Right lobe of liver (tissue), 6 donors: ENCODE data around the gene TBXAS1. TPM values are rescaled to one million over a fixed set of nuclear protein-coding genes. Genes with fewer than 3 reads are reported as not detected.
A peak's percentile ranks its signal among the peaks of the same experiment; 100 is the strongest.

Source experiments
- ATAC-seq, 4 donors: fragments of 200-7000 bp; cut with Tn5 transposase; one replicate each; pipeline ENCODE4 v1.9.1; 2020; ENCODE audit warnings: mild to moderate bottlenecking in 4 of 4, moderate library complexity in 4 of 4
- DNase-seq, 3 donors: peaks; one replicate each; pipeline ENCODE4 v3.0.0-alpha.2; 2020
- H3K27ac ChIP-seq, 3 donors: fragments of 200-600 bp; one replicate each; pipeline ENCODE4 v1.8.0; 2022
- H3K27me3 ChIP-seq, 2 donors: fragments of 200-600 bp; one replicate each; pipeline ENCODE4 v1.8.0; 2022
- H3K36me3 ChIP-seq, 4 donors: fragments of 200-600 bp; sonication (generic) in 1 of 4; one replicate each; pipeline versions ENCODE4 v1.5.1 to v1.8.0; 2017 to 2022; ENCODE audit warnings: control low read depth in 1 of 4
- H3K4me1 ChIP-seq, 4 donors: fragments of 200-600 bp; sonication (generic) in 1 of 4; one replicate each; pipeline versions ENCODE4 v1.5.1 to v1.8.0; 2017 to 2022; ENCODE audit warnings: control low read depth in 1 of 4
- H3K4me3 ChIP-seq, 3 donors: fragments of 200-600 bp; one replicate each; pipeline ENCODE4 v1.8.0; 2022
- H3K9me3 ChIP-seq, 4 donors: fragments of 200-600 bp; sonication (generic) in 1 of 4; one replicate each; pipeline versions ENCODE4 v1.5.1 to v1.8.0; 2017 to 2022; ENCODE audit warnings: control low read depth in 1 of 4
- CTCF ChIP-seq, 4 donors: fragments of 200-600 bp in 3 of 4; fragments of 450-650 bp in 1 of 4; IDR thresholded peaks; one replicate each; pipeline versions ENCODE4 v1.5.1 to v1.8.0; 2016 to 2022; ENCODE audit warnings: antibody characterized with exemption in 4 of 4, mild to moderate bottlenecking in 2 of 4
- POLR2A ChIP-seq: fragments of 450-650 bp; IDR thresholded peaks from one replicate; pipeline ENCODE4 v1.6.1; 2017; ENCODE audit warnings: antibody characterized with exemption, mild to moderate bottlenecking
- WGBS: methylation state at CpG from one replicate; pipeline ENCODE4 v1.1.6; 2018; ENCODE audit warnings: low coverage, low lambda C conversion rate; ENCODE audit not compliant: insufficient coverage; ENCODE audit errors: missing lambda C conversion rate; 5-methylcytosine and 5-hydroxymethylcytosine counted together
- intact Hi-C, 2 donors: fragments of 100-400 bp; cut with DNase I; formaldehyde crosslinking; loops; one replicate each; pipeline versions ENCODE4 v1.11.2 to v1.14.1; 2022
- total RNA-seq, 6 experiments: library from RNA; depleted of rRNA in 2 of 6; stranded (reverse); fragments of >200 nt in 2 of 6; fragmentation: NEBNext Ultra II Directional in 3 of 6; extraction: Animal tissue kit (Norgen Biotek cat#: 25700) in 3 of 6; gene quantifications; one replicate each; pipeline versions ENCODE4 v1.1.0 to v1.2.4, GENCODE V29; 2016 to 2023
- donor health status: DM: no; HTN: yes; CAD: no.
- donor health status: DM: no; HTN: no; CAD: no.
- donor health status: DM: no; HTN: no; CAD: no.
- donor health status: DM: no; HTN: yes; CAD: no.
- donor health status: DM: no; HTN: yes; CAD: no.

TBXAS1 gene
- total RNA-seq, 6 experiments from 2014 or later: 7.6 to 15.6 (median 12.2) TPM

- Histone ChIP-seq H3K4me3 (no peak overlapping the region), H3K9me3 (no peaks in the 10 kb centered on the region), H3K27me3 (no peaks in the 10 kb centered on the region), H3K27ac (peak overlapping the region in 1 of 3 donors; percentile 14), H3K4me1 (peaks cover 0 to 13% (median 0%) of the 10 kb centered on the region in 4 donors), H3K36me3 (no peaks in the 10 kb centered on the region)
- no peak for DNase-seq
- intact Hi-C loops: no loop called here
- TF ChIP-seq CTCF (IDR thresholded peaks at IDR 0.05) (no peak), POLR2A (no peak)
- WGBS: 82% methylated on average over 5 of the region's 10 CpGs
- ATAC-seq: no peak
Measured at GRCh38 chr7:139916717-139917395, 87.8 kb downstream of the TBXAS1 start.

- TF ChIP-seq POLR2A: no peak
- no peak for TF ChIP-seq CTCF (IDR thresholded peaks at IDR 0.05)
- DNase-seq: no peak
- Histone ChIP-seq H3K27ac (no peak overlapping the region), H3K9me3 (no peaks in the 10 kb centered on the region), H3K4me1 (peaks cover 0 to 13% (median 0%) of the 10 kb centered on the region in 4 donors), H3K27me3 (no peaks in the 10 kb centered on the region), H3K4me3 (no peak overlapping the region), H3K36me3 (no peaks in the 10 kb centered on the region)
- ATAC-seq: no peak
- intact Hi-C loops: no loop called here
- WGBS: 69% methylated on average over 2 of the region's 2 CpGs
Measured at GRCh38 chr7:139917851-139918250, 88.8 kb downstream of the TBXAS1 start.

- WGBS: 47% methylated on average over 5 of the region's 6 CpGs
- Histone ChIP-seq H3K4me1 (peaks cover 0 to 13% (median 0%) of the 10 kb centered on the region in 4 donors), H3K9me3 (no peaks in the 10 kb centered on the region), H3K36me3 (no peaks in the 10 kb centered on the region), H3K27ac (no peak overlapping the region), H3K27me3 (no peaks in the 10 kb centered on the region), H3K4me3 (no peak overlapping the region)
- no peak for DNase-seq
- no peak for TF ChIP-seq POLR2A
- TF ChIP-seq CTCF (IDR thresholded peaks at IDR 0.05): no peak
- intact Hi-C loops: no loop called here
- ATAC-seq: peak; percentile 29 to 57 (median 36)
Measured at GRCh38 chr7:139918480-139918879, 89.4 kb downstream of the TBXAS1 start.

GRCh38 chr7:139923090-139923489 is 94.0 kb downstream of the TBXAS1 start:
- Histone ChIP-seq H3K36me3 (no peaks in the 10 kb centered on the region), H3K4me3 (no peak overlapping the region), H3K27me3 (no peaks in the 10 kb centered on the region), H3K4me1 (no peaks in the 10 kb centered on the region), H3K27ac (no peak overlapping the region), H3K9me3 (no peaks in the 10 kb centered on the region)
- ATAC-seq (no peak), DNase-seq (no peak)
- no peak for TF ChIP-seq CTCF (IDR thresholded peaks at IDR 0.05)
- no peak for TF ChIP-seq POLR2A
- WGBS: 83% methylated on average over 7 of the region's 7 CpGs
- intact Hi-C loops: no loop called here
